RWPE2 (cell line): Measurements from ENCODE around the gene TEDDM1.

Experiments used
- ATAC-seq: fragments of 200-7000 bp; cut with Tn5 transposase; 3 replicates; pipeline ENCODE4 v1.9.1; 2021; ENCODE audit warnings: low read depth
- DNase-seq: peaks from one replicate; pipeline ENCODE4 v3.0.0-alpha.2; 2020; ENCODE audit warnings: low spot score
- H3K27ac ChIP-seq: fragments of 450-650 bp; 2 replicates; pipeline ENCODE4 v1.5.1; 2017; ENCODE audit warnings: mild to moderate bottlenecking; ENCODE audit not compliant: poor library complexity, severe bottlenecking
- H3K27me3 ChIP-seq: fragments of 250-450 bp; sonication (Bioruptor Pico); 2 replicates; pipeline ENCODE4 v1.5.1; 2021; ENCODE audit warnings: mild to moderate bottlenecking, moderate library complexity; ENCODE audit not compliant: insufficient read depth, poor library complexity, severe bottlenecking
- H3K36me3 ChIP-seq: fragments of 250-450 bp; sonication (Bioruptor Pico); 2 replicates; pipeline ENCODE4 v1.5.1; 2020; ENCODE audit warnings: low read depth, mild to moderate bottlenecking, moderate library complexity
- H3K4me1 ChIP-seq: fragments of 250-450 bp; sonication (Bioruptor Pico); 2 replicates; pipeline ENCODE4 v1.5.1; 2021; ENCODE audit warnings: mild to moderate bottlenecking, moderate library complexity; ENCODE audit not compliant: insufficient read depth, poor library complexity, severe bottlenecking
- H3K4me3 ChIP-seq: fragments of 250-450 bp; sonication (Bioruptor Pico); 2 replicates; pipeline ENCODE4 v1.5.1; 2021; ENCODE audit warnings: mild to moderate bottlenecking, moderate library complexity; ENCODE audit not compliant: severe bottlenecking
- H3K9me3 ChIP-seq: fragments of 250-450 bp; sonication (Bioruptor Pico); 2 replicates; pipeline ENCODE4 v1.5.1; 2021; ENCODE audit warnings: mild to moderate bottlenecking, moderate library complexity; ENCODE audit not compliant: severe bottlenecking
- TF ChIP-seq, protein P1 (sequence below): fragments of 450-650 bp; IDR thresholded peaks from one replicate; pipeline ENCODE4 v1.5.1; 2017; ENCODE audit warnings: mild to moderate bottlenecking, moderate library complexity; ENCODE audit not compliant: poor library complexity, severe bottlenecking

Gene TEDDM1

DNA sequence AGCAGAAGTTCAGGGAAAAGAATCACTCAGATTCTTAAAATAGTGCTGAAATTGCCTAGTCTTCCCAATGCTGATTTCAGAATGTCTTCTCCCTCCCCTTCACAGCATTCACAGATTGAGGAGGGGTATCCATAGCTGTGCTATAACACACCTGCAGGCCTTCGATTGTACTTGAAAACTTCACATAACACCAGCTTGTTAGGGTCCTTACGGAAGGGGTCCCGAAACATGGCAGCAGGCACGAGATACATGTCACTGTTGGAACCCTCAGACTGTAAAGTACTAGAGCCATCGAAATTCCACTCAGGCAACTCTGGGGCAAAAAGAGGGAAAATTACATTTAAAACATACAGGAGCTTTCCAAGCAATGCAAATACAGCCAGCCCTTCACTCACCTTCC lies 13.5 kb downstream of the TEDDM1 start:
- peaks cover 87% of the 10 kb centered on the region for H3K36me3 ChIP-seq

DNA sequence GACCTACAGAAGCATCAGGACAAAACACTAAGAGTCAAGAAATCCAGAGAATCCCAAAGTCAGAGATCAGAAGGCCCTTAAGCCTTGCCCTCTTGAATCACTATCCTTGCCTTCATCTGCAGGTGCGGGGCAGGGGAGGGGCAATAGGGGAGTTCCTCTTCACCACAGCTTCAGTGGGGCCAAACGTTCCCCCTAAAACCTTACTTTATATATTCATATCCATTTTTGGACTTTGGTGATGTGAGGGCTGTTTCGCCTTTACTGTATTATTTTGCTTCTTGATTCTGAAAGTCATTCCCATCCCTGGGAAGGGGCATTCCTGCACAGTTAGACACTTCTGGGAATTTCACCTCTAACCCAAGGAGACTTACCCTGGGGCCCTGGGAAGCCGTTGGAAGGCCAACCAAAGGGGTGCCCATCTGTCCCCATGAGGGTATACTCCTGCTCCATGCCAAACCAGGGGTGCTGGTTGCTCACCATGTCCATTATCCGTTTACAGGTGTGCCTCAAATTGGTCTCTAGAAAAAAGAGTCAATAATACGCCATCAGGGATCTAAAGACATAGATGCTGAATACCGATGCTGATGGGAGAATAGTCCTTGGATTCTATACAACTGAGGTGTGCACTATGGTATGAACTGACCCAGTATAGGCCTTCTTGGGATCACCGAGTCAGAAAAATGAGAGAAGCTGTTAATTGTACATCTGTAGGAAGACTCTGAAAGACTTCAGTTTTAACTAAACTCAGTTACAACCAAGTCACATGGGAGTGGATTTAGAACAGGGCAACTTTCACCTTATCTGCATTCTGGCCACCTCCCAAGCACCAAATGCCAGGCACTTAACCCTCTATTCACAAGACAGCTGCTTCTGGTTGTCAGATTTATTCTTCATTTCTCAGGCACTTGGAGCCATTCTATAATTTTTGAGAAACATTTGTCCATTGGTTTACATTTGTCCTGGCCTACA lies 14.3 kb downstream of the TEDDM1 start:
- no peak for ATAC-seq
- Histone ChIP-seq H3K27ac (no peak overlapping the region), H3K4me1 (no peaks in the 10 kb centered on the region)

More for the DNA sequence above, 13.5 kb downstream of the TEDDM1 start:
- Histone ChIP-seq H3K4me3 (no peak overlapping the region), H3K27ac (no peak overlapping the region), H3K9me3 (no peaks in the 10 kb centered on the region), H3K27me3 (no peaks in the 10 kb centered on the region), H3K4me1 (no peaks in the 10 kb centered on the region)
- ATAC-seq (no peak), DNase-seq (no peak)
- TF ChIP-seq, protein P1, sequence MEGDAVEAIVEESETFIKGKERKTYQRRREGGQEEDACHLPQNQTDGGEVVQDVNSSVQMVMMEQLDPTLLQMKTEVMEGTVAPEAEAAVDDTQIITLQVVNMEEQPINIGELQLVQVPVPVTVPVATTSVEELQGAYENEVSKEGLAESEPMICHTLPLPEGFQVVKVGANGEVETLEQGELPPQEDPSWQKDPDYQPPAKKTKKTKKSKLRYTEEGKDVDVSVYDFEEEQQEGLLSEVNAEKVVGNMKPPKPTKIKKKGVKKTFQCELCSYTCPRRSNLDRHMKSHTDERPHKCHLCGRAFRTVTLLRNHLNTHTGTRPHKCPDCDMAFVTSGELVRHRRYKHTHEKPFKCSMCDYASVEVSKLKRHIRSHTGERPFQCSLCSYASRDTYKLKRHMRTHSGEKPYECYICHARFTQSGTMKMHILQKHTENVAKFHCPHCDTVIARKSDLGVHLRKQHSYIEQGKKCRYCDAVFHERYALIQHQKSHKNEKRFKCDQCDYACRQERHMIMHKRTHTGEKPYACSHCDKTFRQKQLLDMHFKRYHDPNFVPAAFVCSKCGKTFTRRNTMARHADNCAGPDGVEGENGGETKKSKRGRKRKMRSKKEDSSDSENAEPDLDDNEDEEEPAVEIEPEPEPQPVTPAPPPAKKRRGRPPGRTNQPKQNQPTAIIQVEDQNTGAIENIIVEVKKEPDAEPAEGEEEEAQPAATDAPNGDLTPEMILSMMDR: no peak

DNA sequence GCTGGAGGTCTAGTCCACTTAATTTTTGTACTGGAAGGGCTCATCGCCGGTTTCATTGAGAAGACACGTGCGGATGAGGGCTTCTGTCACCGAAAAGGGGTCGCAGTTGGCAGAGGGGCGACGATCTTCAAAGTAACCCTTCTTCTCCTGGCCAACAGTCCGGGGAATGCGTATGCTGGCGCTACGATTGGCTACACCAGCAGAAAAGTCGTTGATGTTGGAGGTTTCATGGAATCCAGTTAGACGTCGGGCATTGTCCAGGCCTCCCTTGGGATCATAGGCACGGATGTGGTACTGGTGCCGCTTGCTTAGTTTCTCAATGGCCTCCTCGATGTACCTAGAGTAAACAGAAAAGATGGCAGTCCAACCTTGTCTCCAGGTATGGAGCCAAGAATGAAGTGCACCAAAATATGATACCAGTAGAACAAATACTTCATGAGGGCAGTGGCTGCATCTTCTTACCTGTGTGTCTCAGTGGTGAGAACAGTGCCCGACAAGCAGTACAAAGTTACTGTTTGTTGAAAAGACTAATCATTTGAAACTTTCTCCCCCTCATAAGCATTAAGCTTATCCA lies 16.0 kb downstream of the TEDDM1 start:
- no peaks in the 10 kb centered on the region for H3K9me3 ChIP-seq
- no peak overlapping the region for H3K27ac ChIP-seq
- H3K4me1 ChIP-seq: no peaks in the 10 kb centered on the region
- DNase-seq (no peak), ATAC-seq (no peak)
- H3K4me3 ChIP-seq: no peak overlapping the region
- TF ChIP-seq, protein P1: no peak
- H3K36me3 ChIP-seq: peaks cover 76% of the 10 kb centered on the region
- no peaks in the 10 kb centered on the region for H3K27me3 ChIP-seq

More for the DNA sequence above, 14.3 kb downstream of the TEDDM1 start:
- DNase-seq: no peak
- H3K4me3 ChIP-seq: no peak overlapping the region
- no peaks in the 10 kb centered on the region for H3K27me3 ChIP-seq
- TF ChIP-seq, protein P1: no peak
- no peaks in the 10 kb centered on the region for H3K9me3 ChIP-seq
- H3K36me3 ChIP-seq: peaks cover 88% of the 10 kb centered on the region

DNA sequence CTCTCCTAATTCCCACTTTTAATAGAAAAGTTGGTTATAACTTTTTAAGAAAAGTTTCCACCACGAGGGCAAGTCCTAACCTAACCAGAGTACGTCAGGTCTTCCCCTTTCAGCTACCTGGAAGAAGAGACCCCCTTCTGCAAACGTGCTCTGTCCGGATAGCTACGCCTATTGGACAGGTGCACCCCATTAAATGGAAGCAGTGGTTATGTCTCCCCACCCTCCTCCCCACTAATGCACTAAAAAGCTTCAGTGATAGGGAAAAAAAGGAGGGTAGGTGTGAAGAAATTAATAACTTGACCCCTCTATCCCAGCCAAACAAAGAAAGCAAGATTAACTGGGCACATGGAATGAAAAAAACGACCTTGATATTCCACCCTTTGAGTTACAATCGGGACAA lies 16.5 kb downstream of the TEDDM1 start:
- no peaks in the 10 kb centered on the region for H3K4me1 ChIP-seq
- no peak overlapping the region for H3K27ac ChIP-seq
- peaks cover 71% of the 10 kb centered on the region for H3K36me3 ChIP-seq
- H3K27me3 ChIP-seq: no peaks in the 10 kb centered on the region
- TF ChIP-seq, protein P1: no peak
- no peak overlapping the region for H3K4me3 ChIP-seq
- DNase-seq: no peak
- ATAC-seq: no peak
- no peaks in the 10 kb centered on the region for H3K9me3 ChIP-seq
